Measurements from ENCODE around the gene SP6. TPM values are rescaled to one million over a fixed set of nuclear protein-coding genes. Genes with fewer than 3 reads are reported as not detected.

The SP6 gene
- total RNA-seq, 1 donor from 2014 or later, result 3.9 TPM

DNA sequence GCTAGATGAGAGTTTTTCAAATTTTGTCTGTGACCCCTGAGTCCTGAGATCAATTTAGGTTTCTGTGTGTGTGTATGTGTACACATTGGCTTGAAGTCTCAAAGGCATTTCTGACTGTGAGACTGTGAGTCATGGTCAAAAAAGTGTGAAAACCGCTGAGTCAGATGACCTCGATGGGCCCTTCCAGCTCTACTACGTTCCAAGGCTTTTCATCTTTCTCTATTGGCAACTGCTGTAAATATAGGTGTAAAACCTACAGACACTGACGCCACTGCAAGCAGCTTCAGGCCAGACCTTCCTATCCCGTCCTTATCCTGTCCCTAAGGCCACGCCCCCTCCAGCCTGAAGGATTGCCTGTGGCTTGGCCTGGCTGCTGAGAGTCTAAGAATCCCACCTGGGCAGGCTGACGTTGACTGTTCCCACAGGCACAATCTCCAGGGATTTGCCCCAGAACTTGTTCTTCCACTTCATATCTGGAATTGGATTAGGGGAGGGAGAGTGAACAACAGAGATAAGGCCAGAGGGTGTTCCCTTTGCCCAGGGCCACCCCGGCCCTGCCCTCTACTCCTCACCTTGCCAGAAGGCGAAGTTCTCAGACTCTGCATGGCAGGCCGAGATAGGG is 40.7 kb downstream of the SP6 start:
- H3K27ac ChIP-seq, result no peak overlapping the region
- H3K4me1 ChIP-seq, result peaks cover 15% of the 10 kb centered on the region
- H3K9me3 ChIP-seq, result no peaks in the 10 kb centered on the region
- peaks cover 0 to 26% of the 10 kb centered on the region in 2 donors for H3K36me3 ChIP-seq
- no peak overlapping the region for H3K4me3 ChIP-seq
- intact Hi-C loops (cut with DNase I), result no loop called here
- DNase-seq (ENCODE audit: extremely low spot score in 2 of 2), result no peak
- no peaks in the 10 kb centered on the region for H3K27me3 ChIP-seq
- TF ChIP-seq POLR2A (IDR thresholded peaks at IDR 0.05) (no peak), POLR2AphosphoS5 (IDR thresholded peaks at IDR 0.05; ENCODE audit: insufficient read depth in 1 of 2, low read depth in 1 of 2) (peak in 1 of 2 donors; percentile 44)

- Histone ChIP-seq H3K9me3 (no peaks in the 10 kb centered on the region), H3K36me3 (peaks cover 0 to 16% of the 10 kb centered on the region in 2 donors), H3K4me1 (peaks cover 15% of the 10 kb centered on the region), H3K27ac (no peak overlapping the region), H3K27me3 (no peaks in the 10 kb centered on the region), H3K4me3 (no peak overlapping the region)
- DNase-seq (ENCODE audit: extremely low spot score in 2 of 2), result peak in 1 of 2 donors; percentile 46
- intact Hi-C loops (cut with DNase I), result no loop called here
- TF ChIP-seq POLR2A (IDR thresholded peaks at IDR 0.05) (no peak), CTCF (IDR thresholded peaks at IDR 0.05) (no peak), POLR2AphosphoS5 (IDR thresholded peaks at IDR 0.05; ENCODE audit: insufficient read depth in 1 of 2, low read depth in 1 of 2) (no peak)
Observed at GRCh38 chr17:47808830-47809480, 42.0 kb downstream of the SP6 start.

- H3K27me3 ChIP-seq, result no peaks in the 10 kb centered on the region
- no peak overlapping the region for H3K4me3 ChIP-seq
- H3K4me1 ChIP-seq, result peaks cover 15% of the 10 kb centered on the region
- no peak for DNase-seq (ENCODE audit: extremely low spot score in 2 of 2)
- H3K36me3 ChIP-seq, result peaks cover 0 to 16% of the 10 kb centered on the region in 2 donors
- intact Hi-C loops (cut with DNase I), result no loop called here
- TF ChIP-seq POLR2A (IDR thresholded peaks at IDR 0.05) (no peak), POLR2AphosphoS5 (IDR thresholded peaks at IDR 0.05; ENCODE audit: insufficient read depth in 1 of 2, low read depth in 1 of 2) (no peak)
- no peak overlapping the region for H3K27ac ChIP-seq
- H3K9me3 ChIP-seq, result no peaks in the 10 kb centered on the region
Observed at GRCh38 chr17:47808036-47808829, 42.7 kb downstream of the SP6 start.

DNA sequence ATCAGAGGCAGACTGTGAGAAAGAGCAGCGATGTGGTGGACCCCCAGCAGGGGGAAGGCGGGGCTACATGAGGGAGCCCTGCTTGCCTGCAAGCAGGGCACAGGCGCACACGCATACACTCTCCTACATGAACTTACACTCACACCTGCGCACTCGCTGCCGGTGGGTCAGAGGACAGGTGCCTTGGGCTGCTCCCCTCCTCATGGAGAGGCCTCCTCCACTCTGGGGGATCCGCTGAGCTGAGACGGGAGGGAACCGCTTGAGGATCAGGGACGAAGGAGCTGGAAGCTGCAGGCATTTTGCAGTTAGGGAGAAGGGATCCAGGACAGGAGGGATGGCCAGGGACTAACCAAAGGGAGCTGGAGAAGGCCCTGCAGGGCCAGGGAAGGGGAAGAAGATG is 43.5 kb downstream of the SP6 start:
- H3K9me3 ChIP-seq, result no peaks in the 10 kb centered on the region
- intact Hi-C loops (cut with DNase I), result no loop called here
- TF ChIP-seq CTCF (IDR thresholded peaks at IDR 0.05) (no peak), POLR2AphosphoS5 (IDR thresholded peaks at IDR 0.05; ENCODE audit: insufficient read depth in 1 of 2, low read depth in 1 of 2) (no peak), POLR2A (IDR thresholded peaks at IDR 0.05) (no peak)
- H3K27ac ChIP-seq, result no peak overlapping the region
- peaks cover 0 to 16% of the 10 kb centered on the region in 2 donors for H3K36me3 ChIP-seq
- H3K4me3 ChIP-seq, result no peak overlapping the region
- peaks cover 15% of the 10 kb centered on the region for H3K4me1 ChIP-seq
- no peak for DNase-seq (ENCODE audit: extremely low spot score in 2 of 2)
- H3K27me3 ChIP-seq, result no peaks in the 10 kb centered on the region

- Histone ChIP-seq H3K4me1 (peaks cover 15% of the 10 kb centered on the region), H3K36me3 (peaks cover 0 to 16% of the 10 kb centered on the region in 2 donors), H3K27me3 (no peaks in the 10 kb centered on the region), H3K27ac (no peak overlapping the region), H3K9me3 (no peaks in the 10 kb centered on the region), H3K4me3 (no peak overlapping the region)
- TF ChIP-seq POLR2AphosphoS5 (IDR thresholded peaks at IDR 0.05; ENCODE audit: insufficient read depth in 1 of 2, low read depth in 1 of 2) (no peak), POLR2A (IDR thresholded peaks at IDR 0.05) (no peak), CTCF (IDR thresholded peaks at IDR 0.05) (no peak)
- intact Hi-C loops (cut with DNase I), result no loop called here
- peak in 1 of 2 donors; percentile 25 for DNase-seq (ENCODE audit: extremely low spot score in 2 of 2)
Observed at GRCh38 chr17:47806913-47807255, 44.1 kb downstream of the SP6 start.
